ENCODE data around the gene RTN4. TPM values are rescaled to one million over a fixed set of nuclear protein-coding genes. Genes with fewer than 3 reads are reported as not detected.
A peak's percentile ranks its signal among the peaks of the same experiment; 100 is the strongest.

Gene RTN4
- total and polyA plus RNA-seq, 2 experiments from 2014 or later: 186 to 223 TPM

DNA sequence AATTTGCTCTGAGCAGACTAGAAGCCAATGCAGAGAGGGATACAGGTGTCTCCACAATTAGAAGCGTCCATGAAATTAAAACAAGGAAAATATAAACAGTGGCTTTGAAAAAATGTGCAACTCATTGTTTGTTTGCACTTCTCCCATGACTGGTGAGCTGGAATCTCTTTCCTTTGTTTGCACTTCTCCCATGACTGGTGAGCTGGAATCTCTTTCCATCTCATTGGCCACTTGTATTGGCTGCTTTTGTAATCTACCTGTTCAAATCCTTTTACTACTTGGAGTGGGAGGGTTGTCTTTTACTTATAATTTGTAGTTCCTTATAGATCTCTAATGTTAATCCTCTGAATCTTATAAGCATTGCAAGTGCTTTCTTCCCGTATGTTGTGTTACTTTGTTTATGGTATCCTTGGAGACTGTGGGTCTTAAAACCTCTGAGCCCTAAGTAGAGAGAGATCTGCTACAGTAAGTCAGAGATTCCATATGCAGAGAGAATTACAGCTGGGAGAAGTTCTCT, 94.1 kb downstream of the RTN4 start:
- Histone ChIP-seq H3K9me3 (ENCODE audit: low read depth) (no peaks in the 10 kb centered on the region), H3K4me3 (no peak overlapping the region), H3K27me3 (peaks cover 24% of the 10 kb centered on the region), H3K4me1 (ENCODE audit: low read depth) (no peaks in the 10 kb centered on the region), H3K36me3 (no peaks in the 10 kb centered on the region), H3K27ac (no peak overlapping the region)
- DNase-seq (ENCODE audit: low read depth in 1 of 2, low spot score in 1 of 2): no peak
- TF ChIP-seq, protein P1, sequence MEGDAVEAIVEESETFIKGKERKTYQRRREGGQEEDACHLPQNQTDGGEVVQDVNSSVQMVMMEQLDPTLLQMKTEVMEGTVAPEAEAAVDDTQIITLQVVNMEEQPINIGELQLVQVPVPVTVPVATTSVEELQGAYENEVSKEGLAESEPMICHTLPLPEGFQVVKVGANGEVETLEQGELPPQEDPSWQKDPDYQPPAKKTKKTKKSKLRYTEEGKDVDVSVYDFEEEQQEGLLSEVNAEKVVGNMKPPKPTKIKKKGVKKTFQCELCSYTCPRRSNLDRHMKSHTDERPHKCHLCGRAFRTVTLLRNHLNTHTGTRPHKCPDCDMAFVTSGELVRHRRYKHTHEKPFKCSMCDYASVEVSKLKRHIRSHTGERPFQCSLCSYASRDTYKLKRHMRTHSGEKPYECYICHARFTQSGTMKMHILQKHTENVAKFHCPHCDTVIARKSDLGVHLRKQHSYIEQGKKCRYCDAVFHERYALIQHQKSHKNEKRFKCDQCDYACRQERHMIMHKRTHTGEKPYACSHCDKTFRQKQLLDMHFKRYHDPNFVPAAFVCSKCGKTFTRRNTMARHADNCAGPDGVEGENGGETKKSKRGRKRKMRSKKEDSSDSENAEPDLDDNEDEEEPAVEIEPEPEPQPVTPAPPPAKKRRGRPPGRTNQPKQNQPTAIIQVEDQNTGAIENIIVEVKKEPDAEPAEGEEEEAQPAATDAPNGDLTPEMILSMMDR (IDR thresholded peaks at IDR 0.05; ENCODE audit: low read depth, low read length): no peak

DNA sequence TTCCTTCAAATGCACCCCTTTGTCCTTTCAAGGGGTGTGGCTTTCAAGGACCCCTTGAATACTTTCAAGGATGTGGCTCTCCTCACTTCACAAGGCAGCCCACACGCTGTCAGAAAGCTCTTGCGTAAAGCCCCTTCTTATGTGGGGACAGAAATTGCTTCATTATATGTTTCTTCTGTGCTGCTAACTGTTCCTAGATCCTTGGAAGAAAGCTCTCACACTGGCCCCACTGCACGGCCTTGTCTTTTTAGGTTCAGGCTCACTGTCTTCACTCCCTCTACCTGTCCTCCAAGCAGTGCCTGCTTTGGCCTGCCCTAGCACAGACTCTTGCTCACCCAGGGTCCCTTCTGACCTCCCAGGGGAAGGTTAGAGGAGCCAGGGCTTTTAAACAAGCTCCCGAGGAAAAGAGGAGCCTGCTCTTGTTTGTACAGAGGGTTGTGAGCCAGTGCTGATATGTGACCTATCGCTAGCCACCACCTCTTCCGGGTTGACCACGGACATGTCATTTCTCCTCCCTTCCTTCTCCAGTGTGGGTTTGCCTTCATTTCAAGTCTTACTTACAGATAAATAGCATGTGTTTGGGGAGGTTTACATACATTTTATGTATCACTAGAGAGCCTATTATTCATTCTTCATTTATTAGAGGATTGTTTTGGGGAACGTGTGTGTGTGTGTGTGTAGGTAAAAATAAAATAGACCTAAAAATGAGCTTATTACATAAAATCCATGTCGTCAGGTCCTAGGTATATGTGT, 94.7 kb downstream of the RTN4 start:
- Histone ChIP-seq H3K4me3 (no peak overlapping the region), H3K36me3 (no peaks in the 10 kb centered on the region), H3K9me3 (ENCODE audit: low read depth) (no peaks in the 10 kb centered on the region), H3K27ac (no peak overlapping the region), H3K4me1 (ENCODE audit: low read depth) (no peaks in the 10 kb centered on the region), H3K27me3 (peaks cover 21% of the 10 kb centered on the region)
- DNase-seq (ENCODE audit: low read depth in 1 of 2, low spot score in 1 of 2): peak in 1 of 2 donors; percentile 35
- TF ChIP-seq, protein P1 (IDR thresholded peaks at IDR 0.05; ENCODE audit: low read depth, low read length): no peak

DNA sequence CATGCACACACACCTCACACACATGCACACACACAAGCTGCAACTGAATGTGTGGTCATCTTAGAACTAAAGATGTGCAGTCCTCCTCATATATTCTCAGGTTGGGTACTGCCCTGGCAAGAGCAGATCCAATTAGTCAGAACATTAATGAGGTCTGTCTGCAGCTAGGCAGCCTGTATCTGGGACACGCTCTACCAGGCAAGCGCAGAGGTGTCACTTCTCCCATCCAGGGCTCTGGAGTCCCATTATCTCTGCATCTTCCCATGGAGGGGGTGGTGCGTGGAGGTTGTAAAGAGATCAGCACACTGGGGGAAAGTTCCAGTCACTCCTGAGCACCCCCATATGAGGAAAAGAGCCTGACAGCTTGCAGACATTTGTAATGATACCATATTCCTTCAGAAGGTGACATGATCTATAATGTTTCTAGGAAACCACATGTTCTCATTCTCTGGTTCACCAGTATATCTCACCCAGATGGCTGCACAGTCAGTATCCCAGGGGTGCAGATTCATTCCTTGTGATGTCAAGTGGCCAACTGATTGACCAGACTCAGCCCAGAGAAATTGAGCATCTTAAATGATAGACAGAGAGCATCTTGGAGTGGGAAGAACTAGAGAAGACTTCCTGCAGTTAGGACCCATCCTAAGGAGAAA, 95.4 kb downstream of the RTN4 start:
- TF ChIP-seq, protein P1 (IDR thresholded peaks at IDR 0.05; ENCODE audit: low read depth, low read length): no peak
- DNase-seq (ENCODE audit: low read depth in 1 of 2, low spot score in 1 of 2): no peak
- H3K4me1 ChIP-seq (ENCODE audit: low read depth): no peaks in the 10 kb centered on the region
- H3K27ac ChIP-seq: no peak overlapping the region
- peaks cover 14% of the 10 kb centered on the region for H3K27me3 ChIP-seq
- no peak overlapping the region for H3K4me3 ChIP-seq
- no peaks in the 10 kb centered on the region for H3K9me3 ChIP-seq (ENCODE audit: low read depth)
- H3K36me3 ChIP-seq: no peaks in the 10 kb centered on the region

DNA sequence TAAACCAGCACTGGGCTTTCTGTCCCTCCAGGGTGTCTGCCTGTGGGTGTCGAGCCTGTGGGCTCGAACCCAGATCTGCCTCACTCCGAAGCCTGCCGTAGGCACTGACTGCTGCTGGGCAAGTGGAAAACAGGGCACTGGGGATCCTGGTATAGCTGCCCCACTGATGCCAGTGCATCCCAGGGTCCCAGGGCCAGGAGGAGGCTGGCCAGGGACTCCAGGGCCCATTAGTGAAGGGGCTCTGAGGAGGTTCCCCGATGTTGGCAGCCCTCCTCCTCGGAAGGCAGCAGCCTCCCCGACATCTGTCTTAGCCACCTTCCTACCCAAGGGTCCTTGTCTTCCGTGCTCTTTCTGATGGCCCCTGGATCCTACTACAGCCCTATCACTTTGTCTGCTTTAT, 96.1 kb downstream of the RTN4 start:
- Histone ChIP-seq H3K27ac (no peak overlapping the region), H3K9me3 (ENCODE audit: low read depth) (no peaks in the 10 kb centered on the region), H3K4me1 (ENCODE audit: low read depth) (no peaks in the 10 kb centered on the region), H3K27me3 (peaks cover 7% of the 10 kb centered on the region), H3K36me3 (no peaks in the 10 kb centered on the region), H3K4me3 (no peak overlapping the region)
- TF ChIP-seq, protein P1 (IDR thresholded peaks at IDR 0.05; ENCODE audit: low read depth, low read length): no peak
- no peak for DNase-seq (ENCODE audit: low read depth in 1 of 2, low spot score in 1 of 2)

DNA sequence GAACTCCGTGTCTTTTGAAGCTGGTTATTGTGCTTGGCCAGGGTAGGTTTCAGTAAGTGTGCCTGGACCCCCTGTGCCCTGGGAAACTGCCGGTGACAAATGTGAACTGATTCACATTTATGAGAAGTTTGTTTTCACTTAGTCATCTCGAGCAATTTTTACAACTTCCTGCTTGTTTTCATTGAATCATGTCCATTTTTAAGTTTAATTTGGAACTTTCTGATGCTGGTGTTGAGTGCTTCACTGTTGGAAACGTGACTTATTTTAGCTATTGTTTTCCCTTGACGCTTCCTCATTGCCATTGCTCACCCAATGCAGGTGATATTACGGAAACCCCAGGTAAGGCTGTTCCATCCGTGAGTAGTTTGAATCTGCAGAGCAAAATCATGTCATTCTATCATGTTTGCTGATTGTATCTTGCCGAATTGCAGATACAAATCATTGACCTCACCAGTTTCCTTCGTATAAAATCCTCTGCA, 97.2 kb downstream of the RTN4 start:
- Histone ChIP-seq H3K9me3 (ENCODE audit: low read depth) (no peaks in the 10 kb centered on the region), H3K36me3 (no peaks in the 10 kb centered on the region), H3K27ac (no peak overlapping the region), H3K4me3 (no peak overlapping the region), H3K4me1 (ENCODE audit: low read depth) (no peaks in the 10 kb centered on the region), H3K27me3 (no peaks in the 10 kb centered on the region)
- TF ChIP-seq, protein P1 (IDR thresholded peaks at IDR 0.05; ENCODE audit: low read depth, low read length): no peak
- DNase-seq (ENCODE audit: low read depth in 1 of 2, low spot score in 1 of 2): no peak

Data from cardiac muscle cell (in vitro differentiated cells and primary cell).